GM18907 (cell line): Measurements from ENCODE around the gene FAM193A.

Source experiments
- ATAC-seq: cut with Tn5 transposase; IDR thresholded peaks from one replicate; pipeline ENCODE4 v1.9.1; 2021; ENCODE audit warnings: mild to moderate bottlenecking, moderate library complexity; ENCODE audit not compliant: unreplicated experiment

The FAM193A gene

DNA sequence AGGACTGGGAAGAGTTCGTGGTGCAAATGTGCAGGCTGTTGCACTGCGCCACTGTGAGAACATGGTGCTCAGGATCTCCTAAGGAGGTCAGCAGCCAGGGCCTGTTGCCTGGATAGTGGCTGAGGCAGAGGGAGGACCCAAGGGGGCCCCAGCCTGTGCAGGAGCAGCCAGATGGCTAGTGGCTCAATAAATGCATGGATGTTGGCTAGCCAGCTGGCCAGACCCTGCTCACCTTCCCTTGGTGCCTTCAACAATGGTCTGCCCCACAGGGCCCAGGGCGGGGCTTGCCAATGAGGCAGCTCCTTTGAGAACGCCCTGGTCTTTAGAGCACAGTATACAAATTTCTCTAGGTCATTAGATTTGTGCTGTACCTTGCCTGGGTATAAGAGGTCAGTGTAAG, 152.2 kb downstream of the FAM193A start:
- no peak for ATAC-seq

DNA sequence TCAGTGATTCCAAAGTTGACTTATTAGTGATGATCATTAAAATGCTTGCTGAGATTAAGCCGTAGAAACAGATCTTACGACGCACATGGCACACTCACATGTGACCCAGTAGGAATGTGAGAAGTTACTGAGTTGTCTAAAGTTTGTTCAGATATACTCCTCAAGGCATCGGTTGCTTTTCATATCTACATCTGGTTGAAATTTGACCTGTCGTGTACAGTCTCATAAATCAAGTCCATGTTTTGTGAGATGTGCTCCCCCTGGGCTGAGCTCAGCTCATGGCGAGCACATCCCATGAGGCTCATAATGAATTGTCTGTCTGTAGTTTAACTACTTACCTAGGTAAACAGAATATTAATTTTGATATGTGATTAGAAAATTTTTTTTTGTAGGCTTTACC, 152.7 kb downstream of the FAM193A start:
- no peak for ATAC-seq

DNA sequence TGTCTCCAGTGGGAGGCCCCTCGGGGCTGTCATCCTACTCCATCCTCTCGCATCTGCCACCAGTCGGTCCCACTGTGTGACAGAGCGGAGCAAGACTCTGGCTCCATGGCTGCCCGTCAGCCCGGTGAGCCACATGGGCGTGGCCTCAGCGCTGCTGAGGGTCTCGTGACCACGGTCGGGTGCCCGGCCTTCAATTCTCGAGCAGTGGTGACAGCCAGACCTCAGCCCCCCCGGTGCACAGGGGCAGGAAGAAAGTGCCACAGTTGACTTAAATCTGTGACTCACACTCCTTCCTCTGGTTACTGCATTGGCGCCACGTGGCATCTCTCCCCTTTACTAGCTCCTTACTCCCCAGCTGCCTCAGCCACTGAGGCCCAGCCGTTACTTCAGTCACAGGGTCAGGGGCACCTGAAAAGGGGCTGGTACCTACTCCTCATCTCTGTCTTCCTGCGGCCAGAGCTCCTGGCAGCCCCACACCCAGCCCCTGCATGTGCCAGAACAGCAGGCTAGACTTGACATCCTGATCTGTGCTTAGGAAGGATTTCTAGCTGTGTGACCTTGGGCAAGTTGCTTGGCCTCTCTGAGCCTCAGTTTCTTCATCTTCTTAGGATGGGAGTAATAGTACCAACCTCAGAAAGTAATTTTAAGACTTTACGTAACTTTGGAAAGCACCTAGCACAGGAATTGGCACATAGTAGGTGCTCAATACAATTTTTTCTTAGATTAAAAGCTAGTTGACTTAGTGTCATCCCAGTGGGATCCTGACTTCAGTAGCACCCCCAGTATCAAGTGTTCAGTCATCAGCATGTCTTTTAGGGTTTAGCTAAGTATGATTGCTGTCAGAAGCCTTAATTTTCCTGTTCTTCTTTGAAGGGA, 153.6 kb downstream of the FAM193A start:
- peak; percentile 70 for ATAC-seq

GRCh38 chr4:2691313-2691712, 154.9 kb downstream of the FAM193A start:
- no peak for ATAC-seq

GRCh38 chr4:2691952-2692435, 155.5 kb downstream of the FAM193A start:
- ATAC-seq: no peak

DNA sequence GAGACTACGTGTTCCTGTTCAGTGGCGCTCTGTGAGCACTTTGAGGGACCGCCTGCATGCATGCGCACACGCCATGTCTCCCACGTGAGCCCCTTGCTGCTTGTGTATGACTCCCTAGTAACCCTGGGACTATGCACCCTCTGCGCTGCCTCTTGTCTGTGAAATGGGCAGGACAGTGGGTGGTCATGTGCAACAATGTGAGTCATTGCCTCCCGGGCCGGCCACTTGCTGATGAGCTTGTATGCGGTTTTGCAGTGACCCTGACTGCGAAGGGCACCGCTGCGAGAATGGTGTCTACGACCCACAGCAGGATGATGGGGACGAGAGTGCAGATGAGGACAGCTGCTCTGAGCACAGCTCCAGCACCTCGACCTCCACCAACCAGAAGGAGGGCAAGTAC, 158.2 kb downstream of the FAM193A start:
- no peak for ATAC-seq

GRCh38 chr4:2695346-2696060, 159.1 kb downstream of the FAM193A start:
- ATAC-seq: no peak

DNA sequence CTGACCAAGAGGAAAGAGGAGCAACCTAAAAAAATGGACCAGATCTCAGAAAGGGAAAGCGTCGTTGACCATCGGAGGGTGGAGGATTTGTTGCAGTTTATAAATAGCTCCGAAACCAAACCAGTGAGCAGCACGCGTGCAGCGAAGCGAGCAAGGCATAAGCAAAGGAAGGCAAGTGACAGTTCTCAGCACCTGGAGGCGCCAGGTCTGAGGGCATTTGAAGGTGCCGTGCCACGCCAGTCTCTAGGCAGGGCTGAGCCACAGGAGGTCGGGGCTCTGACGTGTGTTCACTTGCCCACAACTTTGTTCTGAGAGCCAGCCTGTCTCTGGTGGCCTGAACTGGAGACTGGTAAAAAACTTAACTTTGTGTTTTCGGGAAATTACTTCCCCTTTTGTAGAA, 160.0 kb downstream of the FAM193A start:
- ATAC-seq: peak; percentile 92

DNA sequence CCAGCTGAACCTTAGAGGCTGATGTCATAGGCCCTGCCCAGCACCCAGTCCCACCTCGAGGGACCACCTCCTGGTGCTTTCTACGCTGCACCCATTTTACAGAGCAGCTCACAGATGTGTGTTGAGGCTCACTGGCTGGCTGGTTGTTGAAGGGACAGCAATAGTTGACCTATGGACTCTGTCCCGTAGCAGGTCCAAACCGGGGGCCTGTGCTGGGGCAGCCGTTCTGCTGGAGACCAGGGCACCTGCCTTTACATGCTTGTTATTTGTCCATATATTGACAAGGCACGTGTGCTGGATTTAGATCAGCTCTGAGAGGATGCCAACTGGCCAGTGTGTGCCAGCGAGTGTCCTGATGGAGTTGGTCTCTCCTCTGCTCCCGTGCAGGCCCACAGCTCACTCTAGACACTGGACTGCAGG, 161.6 kb downstream of the FAM193A start:
- no peak for ATAC-seq

GRCh38 chr4:2698504-2698903, 162.1 kb downstream of the FAM193A start:
- ATAC-seq: no peak

- no peak for ATAC-seq
Measured at GRCh38 chr4:2698951-2699505, 162.6 kb downstream of the FAM193A start.

DNA sequence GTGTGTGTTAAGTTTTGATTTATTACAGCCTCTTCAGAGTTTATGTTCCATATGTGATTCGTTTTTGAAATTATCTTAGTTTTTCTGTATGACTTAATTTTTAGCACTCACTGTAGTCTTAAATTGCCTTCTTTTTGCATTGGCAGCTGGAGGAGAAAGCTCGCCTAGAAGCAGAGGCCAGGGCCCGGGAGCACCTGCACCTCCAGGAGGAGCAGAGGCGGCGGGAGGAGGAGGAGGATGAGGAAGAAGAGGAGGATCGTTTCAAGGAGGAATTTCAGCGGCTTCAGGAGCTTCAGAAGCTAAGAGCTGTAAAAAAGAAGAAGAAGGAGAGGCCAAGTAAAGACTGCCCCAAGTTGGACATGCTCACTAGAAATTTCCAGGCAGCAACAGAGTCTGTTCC, 163.1 kb downstream of the FAM193A start:
- ATAC-seq: no peak

DNA sequence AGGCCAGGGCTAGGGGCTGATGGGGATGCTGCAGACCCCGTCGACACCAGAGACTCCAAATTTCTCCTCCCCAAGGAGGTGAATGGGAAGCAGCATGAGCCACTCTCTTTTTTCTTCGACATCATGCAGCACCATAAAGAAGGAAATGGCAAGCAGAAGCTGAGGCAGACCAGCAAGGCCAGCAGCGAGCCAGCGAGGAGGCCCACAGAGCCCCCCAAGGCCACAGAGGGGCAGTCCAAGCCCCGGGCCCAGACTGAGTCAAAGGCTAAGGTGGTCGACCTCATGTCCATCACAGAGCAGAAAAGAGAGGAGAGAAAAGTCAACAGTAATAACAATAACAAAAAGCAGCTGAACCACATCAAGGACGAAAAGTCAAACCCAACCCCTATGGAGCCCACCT, 163.6 kb downstream of the FAM193A start:
- ATAC-seq: no peak

DNA sequence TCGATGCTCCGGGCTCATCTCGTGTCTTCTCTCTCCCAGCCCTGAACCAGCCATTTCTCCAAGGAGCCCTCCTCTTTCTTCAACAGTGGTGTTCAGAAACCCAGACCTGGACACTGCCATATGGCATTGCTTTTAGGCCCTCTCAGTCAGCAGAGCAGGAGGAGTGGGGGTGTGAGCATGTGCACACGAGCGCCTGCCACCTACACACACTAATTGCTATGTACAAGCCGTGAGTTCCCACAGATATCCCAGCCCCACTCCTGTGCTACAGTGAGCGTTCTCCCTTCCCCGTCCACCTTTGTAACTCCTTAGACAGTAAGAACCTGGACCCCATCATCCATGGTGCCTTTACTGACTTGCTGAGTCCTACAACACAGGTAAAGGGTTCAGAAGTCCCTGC, 165.9 kb downstream of the FAM193A start:
- ATAC-seq: no peak

DNA sequence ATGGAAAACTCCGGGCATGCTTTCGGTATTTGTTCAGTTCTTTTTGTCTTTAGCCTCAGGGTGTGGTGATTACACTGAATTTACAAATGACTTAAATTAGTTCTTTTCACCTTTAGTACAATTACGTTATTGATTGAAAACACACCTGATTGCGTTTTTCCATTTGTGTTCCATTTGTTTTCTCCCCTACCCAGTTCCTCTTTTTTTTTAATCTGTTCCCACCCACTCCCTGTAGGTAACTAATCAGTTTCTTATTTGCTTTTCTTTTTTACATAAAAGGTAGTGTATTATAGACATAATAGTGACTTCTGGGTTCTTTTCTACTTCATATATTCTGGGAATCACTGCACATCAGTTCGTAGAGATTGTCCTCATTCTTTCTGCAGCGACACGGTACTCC, 166.3 kb downstream of the FAM193A start:
- no peak for ATAC-seq

GRCh38 chr4:2712261-2712842, 175.9 kb downstream of the FAM193A start:
- ATAC-seq: no peak

DNA sequence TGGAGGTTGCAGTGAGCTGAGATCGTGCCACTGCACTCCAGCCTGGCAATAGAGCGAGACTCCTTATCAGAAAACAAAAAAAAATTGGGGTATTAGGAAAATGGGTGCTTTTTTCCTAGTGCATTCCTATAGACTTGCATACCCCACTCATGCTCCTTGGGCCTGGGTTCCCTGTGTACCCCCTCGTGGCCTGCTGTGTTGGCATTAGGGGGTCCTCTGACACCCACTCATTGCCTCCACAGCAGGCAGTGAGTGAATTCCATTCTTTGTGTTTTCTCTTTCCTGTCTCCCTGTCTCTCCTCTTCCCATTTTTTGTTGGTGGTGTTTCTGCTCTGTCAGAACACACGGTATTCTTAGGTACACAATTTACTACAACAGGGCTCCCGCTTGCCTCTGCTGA, 176.9 kb downstream of the FAM193A start:
- no peak for ATAC-seq

- ATAC-seq: no peak
Measured at GRCh38 chr4:2714061-2714770, 177.8 kb downstream of the FAM193A start.

GRCh38 chr4:2714918-2715317, 178.5 kb downstream of the FAM193A start:
- no peak for ATAC-seq

DNA sequence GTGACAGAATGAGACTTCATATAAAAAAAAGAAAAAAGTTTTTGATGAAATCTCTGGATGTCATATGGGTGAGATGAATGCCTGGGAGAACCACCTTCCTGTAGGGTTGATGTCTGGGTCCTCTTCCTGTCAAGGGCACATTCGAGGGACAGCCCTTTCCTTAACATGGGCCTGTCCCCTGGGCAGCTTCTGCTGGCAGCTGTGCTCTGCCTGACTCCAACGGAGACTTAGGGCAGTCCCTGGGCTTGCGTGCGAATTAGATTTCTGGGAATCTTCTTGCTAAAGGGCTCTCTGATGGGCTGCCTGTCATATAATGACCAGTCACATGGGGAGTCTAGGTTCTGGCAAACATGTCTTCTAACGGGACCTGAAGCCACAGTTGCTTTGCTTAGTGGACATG, 179.0 kb downstream of the FAM193A start:
- ATAC-seq: no peak

GRCh38 chr4:2716236-2716635, 179.8 kb downstream of the FAM193A start:
- ATAC-seq: no peak
